ENCODE measurements around the gene CALCR.

Gene CALCR

GRCh38 chr7:93558705-93559614, 15.6 kb downstream of the CALCR start:
- no peaks in the 10 kb centered on the region for H3K27me3 ChIP-seq (ENCODE audit: insufficient read depth, low read length)
- no peaks in the 10 kb centered on the region for H3K36me3 ChIP-seq (ENCODE audit: insufficient read depth, low read depth, low read length)
- no peak overlapping the region for H3K4me3 ChIP-seq (ENCODE audit: low read length)
- no peak overlapping the region for H3K9ac ChIP-seq (ENCODE audit: low read depth, low read length)
- H3K4me1 ChIP-seq (ENCODE audit: insufficient read depth, low read length) = peaks cover 7% of the 10 kb centered on the region; the same call in 1 of the 2 replicates
- no peaks in the 10 kb centered on the region for H3K9me3 ChIP-seq (ENCODE audit: insufficient read depth, low read depth, low read length)
- H3K27ac ChIP-seq (ENCODE audit: low read length) = no peak overlapping the region

DNA sequence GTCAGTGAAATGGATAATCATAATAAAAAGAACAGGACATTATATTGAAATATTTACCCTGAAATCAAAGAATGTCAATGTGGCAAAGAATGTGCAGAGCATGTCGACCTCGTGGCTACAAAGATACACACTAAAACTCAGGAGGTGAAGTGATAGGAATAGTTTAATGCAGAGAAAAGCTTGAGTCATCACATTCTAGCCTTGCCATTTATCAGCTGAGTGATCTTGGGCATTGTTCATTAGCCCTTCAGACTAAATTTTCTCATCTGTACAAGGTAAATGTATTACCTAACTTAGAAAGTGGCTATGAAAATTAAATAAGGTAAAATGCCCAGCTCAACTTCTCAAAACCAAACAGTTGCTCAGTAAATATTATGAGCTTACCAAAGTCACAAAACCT, 22.6 kb downstream of the CALCR start:
- Histone ChIP-seq H3K4me1 (ENCODE audit: insufficient read depth, low read length) (peaks cover 3% of the 10 kb centered on the region; the same call in 1 of the 2 replicates), H3K27me3 (ENCODE audit: insufficient read depth, low read length) (no peaks in the 10 kb centered on the region), H3K9ac (ENCODE audit: low read depth, low read length) (no peak overlapping the region), H3K9me3 (ENCODE audit: insufficient read depth, low read depth, low read length) (no peaks in the 10 kb centered on the region), H3K4me3 (ENCODE audit: low read length) (no peak overlapping the region), H3K36me3 (ENCODE audit: insufficient read depth, low read depth, low read length) (no peaks in the 10 kb centered on the region), H3K27ac (ENCODE audit: low read length) (no peak overlapping the region)

- Histone ChIP-seq H3K4me3 (ENCODE audit: low read length) (no peak overlapping the region), H3K27ac (ENCODE audit: low read length) (no peak overlapping the region), H3K27me3 (ENCODE audit: insufficient read depth, low read length) (no peaks in the 10 kb centered on the region), H3K9me3 (ENCODE audit: insufficient read depth, low read depth, low read length) (no peaks in the 10 kb centered on the region), H3K4me1 (ENCODE audit: insufficient read depth, low read length) (peaks cover 3% of the 10 kb centered on the region; the same call in 1 of the 2 replicates), H3K9ac (ENCODE audit: low read depth, low read length) (peak overlapping the region; percentile 50; the same call in 1 of the 2 replicates), H3K36me3 (ENCODE audit: insufficient read depth, low read depth, low read length) (no peaks in the 10 kb centered on the region)
Observed at GRCh38 chr7:93551063-93551895, 23.2 kb downstream of the CALCR start.

GRCh38 chr7:93547716-93548115, 26.8 kb downstream of the CALCR start:
- Histone ChIP-seq H3K27me3 (ENCODE audit: insufficient read depth, low read length) (no peaks in the 10 kb centered on the region), H3K27ac (ENCODE audit: low read length) (no peak overlapping the region), H3K4me3 (ENCODE audit: low read length) (no peak overlapping the region), H3K9ac (ENCODE audit: low read depth, low read length) (no peak overlapping the region), H3K36me3 (ENCODE audit: insufficient read depth, low read depth, low read length) (no peaks in the 10 kb centered on the region), H3K4me1 (ENCODE audit: insufficient read depth, low read length) (peaks cover 3% of the 10 kb centered on the region; the same call in 1 of the 2 replicates), H3K9me3 (ENCODE audit: insufficient read depth, low read depth, low read length) (no peaks in the 10 kb centered on the region)

- H3K9ac ChIP-seq (ENCODE audit: low read depth, low read length) = no peak overlapping the region
- no peaks in the 10 kb centered on the region for H3K36me3 ChIP-seq (ENCODE audit: insufficient read depth, low read depth, low read length)
- H3K27ac ChIP-seq (ENCODE audit: low read length) = no peak overlapping the region
- H3K4me1 ChIP-seq (ENCODE audit: insufficient read depth, low read length) = peaks cover 7% of the 10 kb centered on the region
- no peaks in the 10 kb centered on the region for H3K9me3 ChIP-seq (ENCODE audit: insufficient read depth, low read depth, low read length)
- no peaks in the 10 kb centered on the region for H3K27me3 ChIP-seq (ENCODE audit: insufficient read depth, low read length)
- no peak overlapping the region for H3K4me3 ChIP-seq (ENCODE audit: low read length)
Observed at GRCh38 chr7:93544691-93545090, 29.8 kb downstream of the CALCR start.

- Histone ChIP-seq H3K4me1 (ENCODE audit: insufficient read depth, low read length) (peaks cover 11% of the 10 kb centered on the region), H3K4me3 (ENCODE audit: low read length) (no peak overlapping the region), H3K27me3 (ENCODE audit: insufficient read depth, low read length) (no peaks in the 10 kb centered on the region), H3K9me3 (ENCODE audit: insufficient read depth, low read depth, low read length) (no peaks in the 10 kb centered on the region), H3K36me3 (ENCODE audit: insufficient read depth, low read depth, low read length) (no peaks in the 10 kb centered on the region), H3K9ac (ENCODE audit: low read depth, low read length) (no peak overlapping the region), H3K27ac (ENCODE audit: low read length) (no peak overlapping the region)
Observed at GRCh38 chr7:93538061-93538460, 36.5 kb downstream of the CALCR start.

- Histone ChIP-seq H3K4me3 (ENCODE audit: low read length) (no peak overlapping the region), H3K9ac (ENCODE audit: low read depth, low read length) (no peak overlapping the region), H3K36me3 (ENCODE audit: insufficient read depth, low read depth, low read length) (no peaks in the 10 kb centered on the region), H3K4me1 (ENCODE audit: insufficient read depth, low read length) (peaks cover 14% of the 10 kb centered on the region), H3K9me3 (ENCODE audit: insufficient read depth, low read depth, low read length) (no peaks in the 10 kb centered on the region), H3K27me3 (ENCODE audit: insufficient read depth, low read length) (no peaks in the 10 kb centered on the region), H3K27ac (ENCODE audit: low read length) (no peak overlapping the region)
Observed at GRCh38 chr7:93535616-93536015, 38.9 kb downstream of the CALCR start.

DNA sequence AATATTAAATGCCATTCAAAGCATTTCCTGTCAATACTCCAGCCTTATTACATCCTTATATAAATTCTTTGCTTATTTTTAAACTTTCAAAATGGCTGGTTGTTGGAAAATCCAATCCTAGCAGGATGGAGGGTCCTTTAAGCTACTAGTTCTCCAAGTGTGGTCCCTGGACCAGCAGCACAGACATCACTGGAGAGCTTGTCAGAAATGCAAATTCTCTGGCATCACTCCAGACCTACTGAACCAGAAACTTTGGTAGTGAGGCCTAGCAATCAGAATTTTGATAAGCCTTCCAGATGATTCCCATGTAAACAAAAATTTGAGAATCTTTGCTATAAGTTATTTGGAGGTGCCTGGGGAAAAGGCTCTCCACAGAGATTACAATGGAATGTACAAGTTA, 43.8 kb downstream of the CALCR start:
- Histone ChIP-seq H3K9me3 (ENCODE audit: insufficient read depth, low read depth, low read length) (no peaks in the 10 kb centered on the region), H3K4me3 (ENCODE audit: low read length) (no peak overlapping the region), H3K27me3 (ENCODE audit: insufficient read depth, low read length) (no peaks in the 10 kb centered on the region), H3K9ac (ENCODE audit: low read depth, low read length) (no peak overlapping the region), H3K4me1 (ENCODE audit: insufficient read depth, low read length) (peaks cover 3% of the 10 kb centered on the region; the same call in 1 of the 2 replicates), H3K27ac (ENCODE audit: low read length) (no peak overlapping the region), H3K36me3 (ENCODE audit: insufficient read depth, low read depth, low read length) (no peaks in the 10 kb centered on the region)

- Histone ChIP-seq H3K27ac (ENCODE audit: low read length) (no peak overlapping the region), H3K4me1 (ENCODE audit: insufficient read depth, low read length) (no peaks in the 10 kb centered on the region), H3K4me3 (ENCODE audit: low read length) (no peak overlapping the region), H3K9ac (ENCODE audit: low read depth, low read length) (no peak overlapping the region), H3K36me3 (ENCODE audit: insufficient read depth, low read depth, low read length) (no peaks in the 10 kb centered on the region), H3K9me3 (ENCODE audit: insufficient read depth, low read depth, low read length) (no peaks in the 10 kb centered on the region), H3K27me3 (ENCODE audit: insufficient read depth, low read length) (no peaks in the 10 kb centered on the region)
Observed at GRCh38 chr7:93516834-93517233, 57.7 kb downstream of the CALCR start.

- Histone ChIP-seq H3K9me3 (ENCODE audit: insufficient read depth, low read depth, low read length) (no peaks in the 10 kb centered on the region), H3K27ac (ENCODE audit: low read length) (no peak overlapping the region), H3K36me3 (ENCODE audit: insufficient read depth, low read depth, low read length) (no peaks in the 10 kb centered on the region), H3K27me3 (ENCODE audit: insufficient read depth, low read length) (no peaks in the 10 kb centered on the region), H3K4me1 (ENCODE audit: insufficient read depth, low read length) (no peaks in the 10 kb centered on the region), H3K9ac (ENCODE audit: low read depth, low read length) (no peak overlapping the region), H3K4me3 (ENCODE audit: low read length) (no peak overlapping the region)
Observed at GRCh38 chr7:93515144-93515543, 59.4 kb downstream of the CALCR start.

- no peak overlapping the region for H3K27ac ChIP-seq (ENCODE audit: low read length)
- H3K4me3 ChIP-seq (ENCODE audit: low read length) = no peak overlapping the region
- H3K27me3 ChIP-seq (ENCODE audit: insufficient read depth, low read length) = no peaks in the 10 kb centered on the region
- H3K36me3 ChIP-seq (ENCODE audit: insufficient read depth, low read depth, low read length) = no peaks in the 10 kb centered on the region
- no peaks in the 10 kb centered on the region for H3K9me3 ChIP-seq (ENCODE audit: insufficient read depth, low read depth, low read length)
- H3K9ac ChIP-seq (ENCODE audit: low read depth, low read length) = no peak overlapping the region
- H3K4me1 ChIP-seq (ENCODE audit: insufficient read depth, low read length) = no peaks in the 10 kb centered on the region
Observed at GRCh38 chr7:93509303-93509702, 65.2 kb downstream of the CALCR start.
